Common myeloid progenitor, CD34-positive (primary cell): ENCODE measurements around the gene SSR2.
"Not testable (repeated sequence)": the region's sequence is repeated elsewhere in the genome, so short reads cannot be mapped to it uniquely, and the experiment has no call there.

ENCODE experiments used
- CTCF ChIA-PET: fragments of 350-600 bp; sonication (Branson Sonifier 250); formaldehyde crosslinking; loops from one replicate; lab custom pipeline; 2021; ENCODE audit warnings: antibody characterized with exemption; lab: Charles Lee
- POLR2A ChIA-PET: fragments of 350-600 bp; sonication (Branson Sonifier 250); formaldehyde crosslinking; loops from one replicate; lab custom pipeline; 2021; ENCODE audit warnings: antibody characterized with exemption; lab: Charles Lee
- DNase-seq, 3 donors: peaks; one replicate each; pipeline versions ENCODE4 v3.0.0 to v3.0.0-alpha.2; 2013
- H3K27ac ChIP-seq, 2 experiments: 1 replicate in 1 of 2; 2 replicates in 1 of 2; pipeline ENCODE4 v1.7.0; 2013; ENCODE audit warnings: inconsistent platforms in 2 of 2, low read length in 2 of 2, mild to moderate bottlenecking in 2 of 2, low read depth in 1 of 2, moderate library complexity in 1 of 2; ENCODE audit not compliant: severe bottlenecking in 2 of 2, insufficient read depth in 1 of 2, poor library complexity in 1 of 2
- H3K27me3 ChIP-seq, 5 experiments: replicated peaks in 2 of 5; 1 replicate in 3 of 5; 2 replicates in 2 of 5; pipeline versions ENCODE4 v1.6.1 to v1.7.0; 2013; ENCODE audit warnings: low read length in 4 of 5, mild to moderate bottlenecking in 2 of 5, moderate library complexity in 2 of 5, inconsistent platforms in 1 of 5; ENCODE audit not compliant: insufficient read depth in 5 of 5, control insufficient read depth in 4 of 5
- H3K36me3 ChIP-seq, 4 experiments: 1 replicate in 2 of 4; 2 replicates in 2 of 4; pipeline versions ENCODE4 v1.6.1 to v1.7.0; 2013; ENCODE audit warnings: low read length in 3 of 4, control low read depth in 1 of 4, mild to moderate bottlenecking in 1 of 4; ENCODE audit not compliant: control insufficient read depth in 4 of 4, insufficient read depth in 4 of 4
- H3K4me1 ChIP-seq, 4 experiments: 1 replicate in 3 of 4; 2 replicates in 1 of 4; pipeline versions ENCODE4 v1.6.1 to v1.7.1; 2013; ENCODE audit warnings: low read length in 3 of 4, mild to moderate bottlenecking in 3 of 4, control low read depth in 1 of 4, inconsistent platforms in 1 of 4, moderate library complexity in 1 of 4; ENCODE audit not compliant: control insufficient read depth in 4 of 4, insufficient read depth in 4 of 4; ENCODE audit errors: control extremely low read depth in 1 of 4
- H3K4me3 ChIP-seq, 7 experiments: 1 replicate in 4 of 7; 2 replicates in 3 of 7; pipeline versions ENCODE4 v1.5.1 to v1.7.0; 2013; ENCODE audit warnings: mild to moderate bottlenecking in 7 of 7, low read length in 6 of 7, moderate library complexity in 6 of 7, inconsistent platforms in 2 of 7, low read depth in 2 of 7, control low read depth in 1 of 7; ENCODE audit not compliant: insufficient read depth in 4 of 7, control insufficient read depth in 1 of 7; ENCODE audit errors: extremely low read depth in 1 of 7
- H3K9me3 ChIP-seq, 5 experiments: 1 replicate in 4 of 5; 2 replicates in 1 of 5; pipeline versions ENCODE4 v1.6.1 to v1.7.1; 2013; ENCODE audit warnings: low read length in 4 of 5, mild to moderate bottlenecking in 2 of 5, inconsistent platforms in 1 of 5, low read depth in 1 of 5, moderate library complexity in 1 of 5; ENCODE audit not compliant: control insufficient read depth in 4 of 5, insufficient read depth in 2 of 5; ENCODE audit errors: control extremely low read depth in 1 of 5
- WGBS: methylation state at CpG from one replicate; pipeline ENCODE4 v1.1.5; 2013; ENCODE audit not compliant: insufficient coverage; 5-methylcytosine and 5-hydroxymethylcytosine counted together

SSR2 gene

DNA sequence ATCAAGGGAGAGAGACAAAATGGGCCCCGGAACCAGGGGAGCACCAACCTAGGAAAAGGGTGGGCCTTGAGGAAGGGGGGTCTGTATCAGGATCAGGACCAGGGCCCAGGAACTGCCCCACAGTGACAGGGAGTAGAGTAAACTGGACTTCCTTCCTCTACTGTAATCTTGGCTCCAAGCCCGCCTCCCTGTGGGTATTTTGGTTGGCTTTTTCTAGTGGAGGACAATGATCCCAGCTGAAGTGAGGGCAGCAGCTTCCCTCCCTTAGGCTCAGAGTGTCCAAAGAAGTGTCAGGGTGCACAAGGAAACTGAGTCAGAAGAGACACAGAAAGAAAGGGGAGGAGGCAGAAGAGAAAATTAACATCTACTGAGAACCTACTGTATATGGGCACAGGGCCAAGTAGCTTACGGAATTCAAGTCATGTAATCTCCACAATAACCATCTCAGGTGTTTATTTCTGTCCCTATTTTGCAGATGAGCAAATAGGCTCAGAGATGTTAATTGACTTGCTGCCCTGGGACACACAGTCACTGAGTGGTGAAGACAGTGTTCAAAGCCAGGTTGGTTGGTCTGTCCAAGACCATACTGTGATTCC, 28.0 kb upstream of the SSR2 start:
- Histone ChIP-seq H3K4me1 (peaks cover 0 to 7% (median 4%) of the 10 kb centered on the region in 4 experiments), H3K27me3 (no peaks in the 10 kb centered on the region), H3K36me3 (peaks cover 10 to 46% (median 28%) of the 10 kb centered on the region in 4 experiments), H3K27ac (no peak overlapping the region), H3K9me3 (no peaks in the 10 kb centered on the region), H3K4me3 (no peak overlapping the region)
- POLR2A ChIA-PET: no interaction called here
- CTCF ChIA-PET: interaction anchor here (0.9 to 1.5 kb wide), 4 partner anchors 23 to 34 kb away, joined by 3 to 4 read pairs (median 3); no protein-coding TSS in a partner anchor
- DNase-seq: no peak
- 100% methylated on average over 2 of the region's 3 CpGs for WGBS

DNA sequence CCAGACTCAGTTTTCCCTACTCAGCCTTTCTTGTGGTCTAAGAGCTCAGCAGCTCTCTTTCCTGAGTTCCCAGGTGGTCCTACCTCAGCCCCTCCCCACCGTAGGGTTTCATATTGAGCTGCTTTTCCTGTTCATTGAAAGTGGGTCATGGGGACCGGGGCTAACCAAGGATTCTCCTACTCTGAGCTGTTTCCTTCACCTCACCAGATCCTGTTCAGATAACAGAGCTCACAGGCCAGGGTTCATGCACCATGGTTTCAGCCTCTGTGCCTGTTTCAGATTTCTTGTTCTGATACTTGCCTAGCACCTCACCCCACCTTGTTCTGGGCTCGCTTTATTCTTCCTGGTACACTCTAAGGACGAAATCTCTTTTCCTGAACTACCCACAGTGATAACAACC, 24.3 kb upstream of the SSR2 start:
- Histone ChIP-seq H3K9me3 (no peaks in the 10 kb centered on the region), H3K36me3 (peaks cover 12 to 68% (median 49%) of the 10 kb centered on the region in 4 experiments), H3K4me1 (no peaks in the 10 kb centered on the region), H3K27me3 (no peaks in the 10 kb centered on the region), H3K4me3 (no peak overlapping the region), H3K27ac (peak overlapping the region in 1 of 2 experiments; percentile 2)
- ChIA-PET POLR2A (interaction anchor here (1.0 kb wide), 1 partner anchor 8 kb away, joined by 3 read pairs; the partner anchor contains the start of gene UBQLN4), CTCF (interaction anchor here (1.0 kb wide), 1 partner anchor 17 kb away, joined by 3 read pairs; no protein-coding TSS in a partner anchor)
- WGBS: 93% methylated on average over 4 of the region's 4 CpGs
- no peak for DNase-seq

DNA sequence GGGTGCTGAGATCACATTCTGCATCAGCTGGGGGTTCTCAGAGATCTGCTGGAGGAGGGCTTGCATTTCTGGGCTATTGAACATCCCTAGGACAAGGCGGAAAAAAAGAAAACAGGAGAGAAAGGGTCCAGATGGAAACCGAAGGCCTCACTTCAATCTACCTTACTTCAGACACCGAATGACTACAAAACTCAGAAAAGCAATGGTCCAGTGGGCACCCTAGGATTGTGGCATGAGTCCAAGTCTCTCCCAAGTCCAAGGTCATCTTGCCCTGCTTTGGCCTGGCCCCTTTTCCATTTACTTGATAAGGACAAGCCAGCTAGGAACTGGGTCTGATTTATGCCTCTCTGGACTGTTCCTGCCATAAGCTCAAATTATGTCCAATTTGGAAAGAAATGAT, 22.1 kb upstream of the SSR2 start:
- Histone ChIP-seq H3K36me3 (peaks cover 7 to 51% (median 37%) of the 10 kb centered on the region in 4 experiments), H3K4me1 (no peaks in the 10 kb centered on the region), H3K27ac (no peak overlapping the region), H3K4me3 (no peak overlapping the region), H3K9me3 (no peaks in the 10 kb centered on the region), H3K27me3 (no peaks in the 10 kb centered on the region)
- WGBS: 100% methylated on average over 1 of the region's 3 CpGs
- ChIA-PET CTCF (interaction anchor here (1.0 to 2.2 kb wide), 2 partner anchors 17 to 24 kb away, joined by 3 to 7 read pairs; no protein-coding TSS in a partner anchor), POLR2A (no interaction called here)
- no peak for DNase-seq

DNA sequence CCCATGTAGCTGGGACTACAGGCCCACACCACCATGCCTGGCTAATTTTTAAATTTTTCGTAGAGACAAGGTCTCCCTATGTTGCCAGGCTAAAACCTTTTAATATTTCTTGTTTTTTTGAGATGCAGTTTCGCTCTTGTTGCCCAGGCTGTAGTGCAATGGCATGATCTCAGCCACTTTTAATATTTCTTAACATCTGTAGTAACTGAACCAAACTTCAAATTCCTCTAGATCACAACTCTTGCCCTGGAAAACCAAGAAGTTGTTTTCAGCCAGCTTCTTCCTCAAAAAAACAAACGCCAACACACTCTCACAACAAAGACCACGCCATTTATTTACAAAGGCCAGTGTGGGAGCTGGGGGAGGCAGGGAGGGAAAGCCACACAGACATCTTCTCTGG, 14.2 kb upstream of the SSR2 start:
- H3K4me3 ChIP-seq: not testable (repeated sequence)

DNA sequence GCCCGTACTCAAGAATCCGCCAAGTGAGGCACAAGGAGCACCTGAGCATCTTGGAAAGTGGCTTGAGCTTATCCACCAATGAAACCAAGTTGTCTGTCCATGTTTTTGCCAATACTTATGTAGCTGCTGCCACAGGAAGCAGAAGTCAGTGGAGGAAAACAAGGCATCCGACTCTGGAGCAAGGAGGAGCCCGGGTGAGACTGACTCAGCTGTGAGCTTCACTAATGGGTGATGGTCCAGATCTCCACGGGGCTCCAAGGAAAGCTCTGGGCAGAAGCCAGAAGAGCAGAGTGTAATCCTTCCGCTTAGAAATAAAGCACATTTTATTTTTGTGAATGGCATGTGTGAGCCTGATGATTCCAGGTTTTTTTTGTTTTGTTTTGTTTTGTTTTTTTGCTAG, 12.3 kb upstream of the SSR2 start:
- Histone ChIP-seq H3K9me3 (no peaks in the 10 kb centered on the region), H3K4me3 (no peak overlapping the region), H3K36me3 (peaks cover 2 to 16% (median 4%) of the 10 kb centered on the region in 4 experiments), H3K27me3 (no peaks in the 10 kb centered on the region), H3K4me1 (no peaks in the 10 kb centered on the region), H3K27ac (no peak overlapping the region)
- CTCF ChIA-PET: interaction anchor here (1.3 to 2.5 kb wide), 3 partner anchors 8 to 32 kb away, joined by 3 to 6 read pairs (median 6); partner anchors contain the start of gene SSR2
- POLR2A ChIA-PET: no interaction called here
- 73% methylated on average over 5 of the region's 6 CpGs for WGBS
- DNase-seq: no peak

More for the DNA sequence above, 14.2 kb upstream of the SSR2 start:
- H3K36me3 ChIP-seq: peaks cover 2 to 26% (median 7%) of the 10 kb centered on the region in 4 experiments
- DNase-seq, POLR2A ChIA-PET, H3K9me3 ChIP-seq, H3K27ac ChIP-seq, H3K27me3 ChIP-seq, H3K4me1 ChIP-seq: not testable (repeated sequence)
- CTCF ChIA-PET: interaction anchor here (1.2 kb wide), 1 partner anchor 9 kb away, joined by 3 read pairs; no protein-coding TSS in a partner anchor
- 100% methylated on average over 2 of the region's 4 CpGs for WGBS

DNA sequence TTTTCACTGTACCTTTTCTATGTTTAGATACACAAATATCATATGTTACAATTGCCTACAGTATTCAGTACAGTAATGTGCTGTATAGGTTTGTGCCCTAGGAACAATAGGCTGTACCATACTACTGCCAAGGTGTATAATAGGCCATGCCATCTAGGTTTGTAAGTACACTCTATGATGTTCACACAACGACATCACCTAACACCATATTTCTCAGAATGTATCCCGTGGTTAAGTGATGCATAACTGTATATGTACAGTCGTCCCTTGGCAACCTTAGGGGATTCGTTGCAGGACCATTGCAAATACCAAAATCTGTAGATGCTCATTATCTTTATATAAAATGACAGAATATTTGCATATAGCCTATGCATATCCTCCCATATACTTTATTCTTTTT, 5.8 kb upstream of the SSR2 start:
- POLR2A ChIA-PET: no interaction called here
- Histone ChIP-seq H3K27me3 (peaks cover 0 to 2% (median 0%) of the 10 kb centered on the region in 5 experiments), H3K9me3 (no peaks in the 10 kb centered on the region), H3K4me1 (peaks cover 0 to 2% (median 0%) of the 10 kb centered on the region in 4 experiments), H3K27ac (no peak overlapping the region), H3K4me3 (no peak overlapping the region), H3K36me3 (no peaks in the 10 kb centered on the region)
- no peak for DNase-seq
- WGBS: no CpG with 5 or more reads among the region's 4 CpGs
- CTCF ChIA-PET: interaction anchor here (1.0 to 2.2 kb wide), 9 partner anchors 9 to 62 kb away, joined by 3 to 18 read pairs (median 4); no protein-coding TSS in a partner anchor

DNA sequence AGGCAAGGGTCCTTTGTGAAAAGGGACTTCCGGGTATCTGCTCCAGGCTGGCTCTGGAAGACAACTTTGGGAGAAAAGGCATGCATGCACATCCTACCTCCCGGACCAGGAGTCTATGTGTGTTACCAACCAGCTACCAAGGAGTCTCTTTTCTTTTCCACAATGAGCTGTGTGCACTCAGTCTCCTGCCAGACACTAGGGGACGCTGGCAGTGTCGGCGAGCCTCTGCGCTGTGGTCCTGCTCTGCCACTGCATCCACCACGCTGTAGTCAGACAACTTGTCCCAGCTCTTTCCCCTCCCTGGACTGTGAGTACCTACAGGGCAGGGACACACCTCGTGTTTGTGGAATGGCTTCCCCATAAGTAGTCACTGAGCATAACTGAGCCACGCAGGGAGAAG, 5.1 kb upstream of the SSR2 start:
- WGBS: 22% methylated on average over 9 of the region's 9 CpGs
- no peak overlapping the region for H3K27ac ChIP-seq
- ChIA-PET CTCF (interaction anchor here (0.7 to 2.4 kb wide), 19 partner anchors 9 to 92 kb away, joined by 3 to 18 read pairs (median 4); partner anchors contain the start of genes KHDC4 and RAB25), POLR2A (no interaction called here)
- DNase-seq: peak; percentile 62 to 84 (median 82)
- no peaks in the 10 kb centered on the region for H3K36me3 ChIP-seq
- H3K4me1 ChIP-seq: peaks cover 2 to 6% (median 4%) of the 10 kb centered on the region in 4 experiments
- no peak overlapping the region for H3K4me3 ChIP-seq
- peaks cover 0 to 2% (median 0%) of the 10 kb centered on the region in 5 experiments for H3K27me3 ChIP-seq
- no peaks in the 10 kb centered on the region for H3K9me3 ChIP-seq
